HG03457 (cell line): ENCODE results near the gene IGLL5.
A peak's percentile ranks its signal among the peaks of the same experiment; 100 is the strongest.

Source experiments
- ATAC-seq: cut with Tn5 transposase; IDR thresholded peaks from one replicate; pipeline ENCODE4 v1.9.1; 2021; ENCODE audit warnings: moderate number of reproducible peaks; ENCODE audit not compliant: unreplicated experiment

IGLL5 gene

GRCh38 chr22:22925146-22925804 lies 37.7 kb downstream of the IGLL5 start:
- ATAC-seq: no peak

- ATAC-seq: no peak
Measured at GRCh38 chr22:22925805-22926369, 38.3 kb downstream of the IGLL5 start.

GRCh38 chr22:22926370-22927195 lies 39.0 kb downstream of the IGLL5 start:
- ATAC-seq: no peak

GRCh38 chr22:22927196-22927887 lies 39.7 kb downstream of the IGLL5 start:
- ATAC-seq: no peak

GRCh38 chr22:22927888-22928665 lies 40.5 kb downstream of the IGLL5 start:
- no peak for ATAC-seq

- ATAC-seq: peak; percentile 62
Measured at GRCh38 chr22:22928666-22929380, 41.2 kb downstream of the IGLL5 start.

GRCh38 chr22:22929381-22930221 lies 42.0 kb downstream of the IGLL5 start:
- ATAC-seq: no peak

GRCh38 chr22:22930222-22930497 lies 42.5 kb downstream of the IGLL5 start:
- no peak for ATAC-seq

GRCh38 chr22:22930571-22931556 lies 43.2 kb downstream of the IGLL5 start:
- ATAC-seq: no peak

GRCh38 chr22:22931557-22932270 lies 44.1 kb downstream of the IGLL5 start:
- no peak for ATAC-seq

GRCh38 chr22:22932512-22932941 lies 44.9 kb downstream of the IGLL5 start:
- ATAC-seq: no peak

GRCh38 chr22:22933100-22933806 lies 45.6 kb downstream of the IGLL5 start:
- ATAC-seq: no peak

GRCh38 chr22:22933807-22934542 lies 46.4 kb downstream of the IGLL5 start:
- no peak for ATAC-seq

- no peak for ATAC-seq
Measured at GRCh38 chr22:22934543-22935055, 47.0 kb downstream of the IGLL5 start.

GRCh38 chr22:22935056-22935545 lies 47.5 kb downstream of the IGLL5 start:
- ATAC-seq: peak; percentile 17
